ENCODE measurements around the gene G6PC3. TPM values are rescaled to one million over a fixed set of nuclear protein-coding genes. Genes with fewer than 3 reads are reported as not detected.

The G6PC3 gene
- polyA plus RNA-seq, 1 of the 3 experiments (the other 2 are of a cell fraction) = 166 TPM

GRCh38 chr17:44122816-44123355 is 52.4 kb downstream of the G6PC3 start:
- DNase-seq = no peak
- Histone ChIP-seq H3K79me2 (ENCODE audit: insufficient read depth) (peaks cover 19% of the 10 kb centered on the region; the same call in 1 of the 2 replicates), H3K27me3 (ENCODE audit: insufficient read depth) (no peaks in the 10 kb centered on the region), H3K4me2 (peak overlapping the region; percentile 97), H2AFZ (ENCODE audit: low read depth) (peak overlapping the region; percentile 67), H3F3A (replicated peaks; ENCODE audit: insufficient read depth) (peaks cover 7% of the 10 kb centered on the region), H3K9me3 (no peaks in the 10 kb centered on the region), H3K4me1 (ENCODE audit: control insufficient read depth in 1 of 2, insufficient read depth in 2 of 2, low read depth in 1 of 2, low read length in 1 of 2) (peaks cover 4 to 26% of the 10 kb centered on the region in 2 experiments; a peak in 2 of 4 replicates), H3K27ac (ENCODE audit: low read depth in 2 of 2, low read length in 1 of 2) (peak overlapping the region; percentile 41 to 63; a peak in 2 of 4 replicates), H3K9ac (peak overlapping the region; percentile 88), H3K36me3 (replicated peaks in 1 of 2; ENCODE audit: control insufficient read depth in 1 of 2, insufficient read depth in 2 of 2, low read length in 1 of 2) (no peaks in the 10 kb centered on the region), H4K20me1 (ENCODE audit: insufficient read depth) (peaks cover 19% of the 10 kb centered on the region; the same call in 1 of the 2 replicates), H3K4me3 (ENCODE audit: low read depth in 2 of 2, low read length in 1 of 2) (peak overlapping the region; percentile 72 to 78), H3K9me2 (no peaks in the 10 kb centered on the region)
- ChIA-PET CTCF (interaction anchor here (0.7 to 2.6 kb wide), 17 partner anchors 10 to 223 kb away, joined by 3 to 15 read pairs (median 3); partner anchors contain the start of genes GRN and HROB), POLR2A (interaction anchor here (0.9 to 2.2 kb wide), 6 partner anchors 18 to 64 kb away, joined by 3 to 8 read pairs (median 4); partner anchors contain the start of genes HROB, LSM12 and TMUB2)
- TF ChIP-seq TEAD4 (IDR thresholded peaks at IDR 0.05; ENCODE audit: borderline replicate concordance, insufficient read depth) = no peak
- no peak for TF ChIP-seq POLR2AphosphoS5 (IDR thresholded peaks at IDR 0.05; ENCODE audit: low read depth, low read length)
- WGBS (ENCODE audit: low lambda C conversion rate) = 16% methylated on average over 11 of the region's 32 CpGs

GRCh38 chr17:44123356-44124117 is 53.0 kb downstream of the G6PC3 start, which contains the start of gene HDAC5:
TSS of gene HDAC5 (minus strand) at chr17:44123641. CDS start at chr17:44117515, 6,126 bp downstream.
- 2% methylated on average over 55 of the region's 78 CpGs for WGBS (ENCODE audit: low lambda C conversion rate)
- Histone ChIP-seq H3K36me3 (replicated peaks in 1 of 2; ENCODE audit: control insufficient read depth in 1 of 2, insufficient read depth in 2 of 2, low read length in 1 of 2) (no peaks in the 10 kb centered on the region), H3K9me2 (no peaks in the 10 kb centered on the region), H3K4me3 (ENCODE audit: low read depth in 2 of 2, low read length in 1 of 2) (peak within 1 kb of the TSS; percentile 72 to 78), H3K79me2 (ENCODE audit: insufficient read depth) (peaks cover 19% of the 10 kb centered on the region; the same call in 1 of the 2 replicates), H2AFZ (ENCODE audit: low read depth) (peak within 1 kb of the TSS; percentile 72), H3K4me1 (ENCODE audit: control insufficient read depth in 1 of 2, insufficient read depth in 2 of 2, low read depth in 1 of 2, low read length in 1 of 2) (peaks cover 4 to 26% of the 10 kb centered on the region in 2 experiments; a peak in 2 of 4 replicates), H3K9ac (peak within 1 kb of the TSS; percentile 88), H3K27ac (ENCODE audit: low read depth in 2 of 2, low read length in 1 of 2) (peak within 1 kb of the TSS; percentile 74 to 82), H3K4me2 (peak within 1 kb of the TSS; percentile 97), H3K27me3 (ENCODE audit: insufficient read depth) (no peaks in the 10 kb centered on the region), H4K20me1 (ENCODE audit: insufficient read depth) (peaks cover 12% of the 10 kb centered on the region; the same call in 1 of the 2 replicates), H3K9me3 (no peaks in the 10 kb centered on the region), H3F3A (replicated peaks; ENCODE audit: insufficient read depth) (peaks cover 7% of the 10 kb centered on the region)
- CTCF ChIA-PET = interaction anchor here (0.7 to 2.6 kb wide), 18 partner anchors 8 to 247 kb away, joined by 3 to 15 read pairs (median 3); partner anchors contain the start of genes GRN and HROB
- POLR2A ChIA-PET = interaction anchor here (0.9 to 2.2 kb wide), 7 partner anchors 18 to 63 kb away, joined by 3 to 8 read pairs (median 3); partner anchors contain the start of genes HROB, LSM12 and TMUB2
- DNase-seq = peak; percentile 99
- TF ChIP-seq EP300 (IDR thresholded peaks at IDR 0.05; ENCODE audit: borderline replicate concordance in 1 of 2, low read depth in 1 of 2, low read length in 1 of 2) (no peak), TEAD4 (IDR thresholded peaks at IDR 0.05; ENCODE audit: borderline replicate concordance, insufficient read depth) (no peak), RAD21 (IDR thresholded peaks at IDR 0.05; ENCODE audit: low read length) (peak; percentile 43), CHD2 (IDR thresholded peaks at IDR 0.05; ENCODE audit: low read length, partially characterized antibody) (no peak), REST (IDR thresholded peaks at IDR 0.05; ENCODE audit: low read depth, low read length) (no peak), MAX (IDR thresholded peaks at IDR 0.05; ENCODE audit: low read depth) (peak; percentile 86), FOSL2 (IDR thresholded peaks at IDR 0.05; ENCODE audit: borderline replicate concordance, low read depth) (no peak), ZBTB33 (IDR thresholded peaks at IDR 0.05; ENCODE audit: borderline replicate concordance, low read depth) (no peak), PBX3 (IDR thresholded peaks at IDR 0.05) (no peak), TAF1 (IDR thresholded peaks at IDR 0.05; ENCODE audit: borderline replicate concordance, low read depth, low read length) (0 out of 2 replicates have a peak, but pooled peaks have one; percentile 19), GATA2 (CRISPR knock-in tag; IDR thresholded peaks at IDR 0.05) (no peak), SIN3A (IDR thresholded peaks at IDR 0.05; ENCODE audit: borderline replicate concordance, low read depth, low read length) (no peak), RFX5 (IDR thresholded peaks at IDR 0.05; ENCODE audit: low read length) (no peak), SMC3 (IDR thresholded peaks at IDR 0.05; ENCODE audit: low read depth, low read length) (peak; percentile 51), GABPA (IDR thresholded peaks at IDR 0.05; ENCODE audit: low read depth) (no peak), FOXM1 (IDR thresholded peaks at IDR 0.05; ENCODE audit: low read depth) (no peak)
